Iris pigment epithelial cell (primary cell): Measurements from ENCODE around the gene LGR6.
"Not testable (repeated sequence)": the region's sequence is repeated elsewhere in the genome, so short reads cannot be mapped to it uniquely, and the experiment has no call there.

Experiments used
- DNase-seq: peaks from one replicate; pipeline ENCODE4 v3.0.0-alpha.2; 2011; ENCODE audit warnings: low read depth

The LGR6 gene

GRCh38 chr1:202242080-202242419 is 48.5 kb downstream of the LGR6 start:
- no peak for DNase-seq

DNA sequence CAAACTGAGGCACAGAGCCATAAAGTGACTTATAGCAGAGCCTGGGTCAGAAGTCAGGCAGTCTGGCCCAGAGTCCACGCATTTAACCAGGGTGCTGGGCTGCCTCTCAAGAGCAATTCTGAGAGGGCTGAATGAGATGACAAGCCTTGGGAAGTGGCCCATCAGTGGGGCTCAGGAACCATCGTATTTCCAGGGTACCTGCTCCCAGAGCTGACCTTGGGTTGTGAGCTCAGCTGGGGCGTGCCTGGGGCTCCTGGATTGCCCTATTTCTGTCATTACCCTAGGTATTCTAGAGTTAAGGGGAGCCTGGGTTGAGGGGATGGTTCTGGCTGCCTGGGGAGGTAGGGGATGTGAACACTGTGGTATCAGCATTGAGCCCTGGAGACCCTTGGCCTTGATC is 49.4 kb downstream of the LGR6 start:
- no peak for DNase-seq

- DNase-seq, result no peak
Measured at GRCh38 chr1:202244841-202245261, 51.3 kb downstream of the LGR6 start.

- DNase-seq, result no peak
Measured at GRCh38 chr1:202245391-202245790, 51.8 kb downstream of the LGR6 start.

GRCh38 chr1:202247104-202247503 is 53.5 kb downstream of the LGR6 start:
- no peak for DNase-seq

DNA sequence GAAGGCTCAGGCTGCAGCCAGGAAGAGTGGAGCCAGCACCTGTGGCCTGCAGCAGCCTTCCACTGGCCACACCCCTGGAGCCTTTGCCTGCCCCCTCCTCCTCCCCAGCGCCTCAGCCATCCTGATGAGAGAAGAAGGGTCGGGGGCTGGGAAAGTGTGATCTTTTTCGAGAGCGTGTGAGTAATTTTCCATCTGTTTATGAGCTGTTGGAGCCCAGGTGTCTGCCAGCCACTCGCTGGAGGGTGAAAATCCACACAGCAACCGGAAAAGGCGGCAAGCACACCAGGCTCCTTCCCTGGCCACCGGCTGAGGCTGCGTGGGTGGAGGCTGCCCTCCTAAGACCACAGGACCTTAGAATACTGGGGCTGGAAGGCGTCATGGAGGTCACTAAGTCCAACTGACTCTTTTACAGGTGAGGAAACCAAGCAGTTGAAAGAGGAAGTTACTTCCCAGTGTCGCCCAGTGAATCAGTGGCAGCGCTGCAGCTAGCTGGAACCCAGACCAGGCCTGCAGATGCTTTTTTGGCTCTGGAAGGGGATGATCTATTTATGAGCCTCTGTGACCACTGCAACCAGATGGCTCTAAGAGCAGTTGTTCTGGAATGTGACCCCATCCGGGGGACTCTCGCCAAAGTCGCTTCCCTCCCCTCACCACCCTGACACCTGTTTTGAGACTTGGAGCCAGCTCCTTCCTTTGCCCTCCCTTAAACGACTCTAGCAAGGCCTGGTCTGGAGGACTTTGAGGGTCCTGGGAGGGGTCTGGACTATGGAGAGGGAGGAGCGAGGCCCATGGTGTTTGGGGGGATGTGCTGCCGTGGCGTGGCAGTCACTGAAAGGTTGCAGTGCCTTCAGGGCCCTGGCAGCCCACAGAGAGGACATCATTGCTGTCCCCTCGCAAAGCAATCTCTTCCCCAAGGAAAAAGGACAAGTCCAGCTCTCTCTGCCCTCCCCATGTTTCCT is 54.5 kb downstream of the LGR6 start:
- no peak for DNase-seq

- no peak for DNase-seq
Measured at GRCh38 chr1:202248861-202249260, 55.3 kb downstream of the LGR6 start.

DNA sequence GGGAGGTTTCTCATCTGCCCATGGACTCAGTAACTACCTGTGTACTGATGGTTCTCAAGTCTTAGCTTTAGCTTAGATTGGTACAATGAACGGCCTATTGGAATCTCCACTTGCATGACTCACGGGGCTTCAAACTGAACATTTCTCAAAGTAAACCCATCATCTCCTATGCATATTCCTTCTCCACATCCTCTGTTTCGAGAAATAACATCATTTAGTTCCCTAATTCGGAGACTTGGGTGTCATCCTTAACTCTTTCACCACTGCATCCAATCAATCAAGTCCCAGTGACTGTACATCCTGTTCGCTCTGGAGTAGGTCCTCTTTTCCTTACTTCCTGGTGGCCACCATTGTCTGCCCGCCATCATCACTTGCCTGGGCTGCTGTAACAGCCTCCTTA is 55.8 kb downstream of the LGR6 start:
- DNase-seq, result no peak

- no peak for DNase-seq
Measured at GRCh38 chr1:202249846-202250245, 56.2 kb downstream of the LGR6 start.

GRCh38 chr1:202250982-202251381 is 57.4 kb downstream of the LGR6 start:
- DNase-seq, result no peak

DNA sequence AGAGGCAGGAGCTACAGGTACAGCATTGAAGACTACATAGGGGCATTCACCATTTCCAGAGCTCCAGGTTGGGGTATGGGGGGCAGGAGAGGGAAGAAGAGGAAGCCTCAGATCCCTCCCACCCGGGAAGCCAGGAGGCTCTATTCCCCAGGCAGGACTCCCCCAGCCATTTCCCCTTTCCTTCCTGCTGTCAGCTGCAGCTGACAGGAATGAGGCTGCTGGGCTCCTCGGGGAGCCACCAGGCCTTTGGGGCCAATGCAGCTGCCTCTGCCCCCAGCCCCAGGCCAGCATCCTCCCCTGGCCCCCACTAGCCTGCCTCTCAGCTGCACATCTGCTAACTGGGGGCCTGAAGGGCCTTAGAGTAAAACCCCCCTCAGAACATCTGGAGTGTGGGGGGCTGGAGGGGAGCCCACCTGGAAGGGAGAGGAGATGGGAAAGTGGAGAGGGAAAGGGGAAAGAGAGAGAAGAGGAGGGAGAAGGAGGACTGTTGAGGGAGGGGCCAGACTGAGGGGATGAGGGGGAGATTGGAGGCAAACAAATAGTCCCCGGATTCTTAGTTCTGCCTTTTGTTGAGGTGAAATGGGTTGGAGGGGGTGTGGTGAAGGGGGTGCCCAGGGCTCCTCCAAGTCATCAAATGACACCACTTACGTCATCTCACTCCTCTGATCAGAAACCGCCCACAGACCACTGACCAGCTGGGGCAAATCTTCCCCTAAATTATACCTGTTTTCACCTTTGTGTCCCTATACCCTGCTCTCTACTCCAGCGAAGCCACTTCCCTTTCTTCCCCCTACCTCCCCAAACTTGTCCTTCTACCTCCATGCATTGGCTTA is 58.0 kb downstream of the LGR6 start:
- no peak for DNase-seq

DNA sequence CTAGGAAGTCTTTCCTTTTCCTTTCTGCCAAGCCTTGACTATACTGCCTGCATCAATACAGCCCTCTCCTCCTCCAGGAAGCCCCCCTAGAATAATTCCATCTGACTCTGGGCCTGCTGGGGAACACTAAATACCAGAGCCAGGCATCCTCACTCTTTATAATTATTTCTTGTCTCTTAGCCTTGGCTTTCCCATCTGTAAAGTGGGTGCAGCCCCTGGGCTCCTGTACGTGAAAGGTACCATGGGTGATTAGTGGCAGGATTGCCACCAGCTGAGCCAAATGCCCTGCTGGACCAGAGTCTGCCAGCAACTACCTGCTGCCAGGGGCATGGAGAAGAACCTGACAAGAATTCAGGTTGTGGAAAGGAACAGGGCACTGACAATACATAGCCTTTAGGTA is 58.7 kb downstream of the LGR6 start:
- DNase-seq, result no peak

- DNase-seq, result no peak
Measured at GRCh38 chr1:202254454-202255252, 61.1 kb downstream of the LGR6 start.

GRCh38 chr1:202255343-202255742 is 61.7 kb downstream of the LGR6 start:
- DNase-seq, result no peak

DNA sequence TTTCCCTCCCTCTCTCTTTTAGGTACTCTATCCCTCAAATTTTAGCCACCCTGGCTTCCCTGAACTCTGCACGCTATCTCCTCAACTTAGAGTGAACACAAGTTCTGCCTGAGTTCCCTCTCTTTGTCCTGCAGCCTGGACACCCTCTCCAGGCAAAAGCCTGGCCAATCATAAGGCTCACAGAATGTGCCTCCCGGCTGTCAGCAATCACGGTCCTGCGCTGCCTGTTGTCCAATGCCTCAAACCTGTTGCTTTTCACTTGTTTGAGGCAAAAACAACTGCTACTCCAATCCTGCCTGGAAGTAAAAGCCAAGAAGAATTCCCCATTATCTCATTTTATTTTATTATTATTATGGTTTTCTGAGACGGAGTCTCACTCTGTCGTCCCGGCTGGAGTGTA is 66.1 kb downstream of the LGR6 start:
- no peak for DNase-seq

GRCh38 chr1:202261209-202261958 is 67.8 kb downstream of the LGR6 start:
- not testable (repeated sequence) for DNase-seq

DNA sequence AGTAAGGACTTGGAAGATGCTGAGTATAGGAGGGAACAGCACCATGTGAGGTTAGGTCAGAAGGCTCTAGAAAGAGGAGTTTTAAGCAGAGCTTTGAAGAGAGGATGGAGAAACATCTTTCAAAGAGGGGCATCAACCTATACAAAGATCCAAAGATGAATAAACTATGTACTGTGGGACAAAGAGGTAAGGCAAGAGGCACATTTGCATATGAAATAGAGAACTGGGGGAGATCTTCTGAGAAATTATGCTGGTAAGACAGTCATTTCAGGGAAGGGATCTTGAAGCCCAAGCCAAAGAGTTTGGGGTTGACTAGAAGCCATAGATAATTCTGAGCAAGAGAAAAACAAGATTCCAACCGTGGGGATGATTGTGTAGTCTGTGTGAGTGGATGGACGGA is 70.0 kb downstream of the LGR6 start:
- DNase-seq, result no peak

DNA sequence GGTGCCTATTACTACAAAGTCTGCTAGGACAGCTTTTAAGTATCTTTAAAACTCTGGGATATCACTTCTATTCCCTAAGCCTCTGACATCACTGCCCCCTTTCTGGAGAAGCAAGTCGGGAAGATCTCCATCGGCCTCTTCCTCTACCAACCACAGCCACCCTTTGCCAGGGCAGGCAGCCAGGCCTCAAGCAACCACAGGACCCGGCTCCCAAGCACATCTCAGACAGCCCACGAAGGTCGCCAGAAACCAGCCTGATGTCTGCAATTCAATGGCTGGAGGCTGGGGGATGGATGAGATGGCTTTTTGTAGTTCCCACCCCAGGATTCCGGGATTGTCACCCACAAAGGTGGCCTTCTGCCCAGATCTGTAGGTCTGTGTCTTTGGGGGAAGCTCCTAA is 70.7 kb downstream of the LGR6 start:
- DNase-seq, result no peak

DNA sequence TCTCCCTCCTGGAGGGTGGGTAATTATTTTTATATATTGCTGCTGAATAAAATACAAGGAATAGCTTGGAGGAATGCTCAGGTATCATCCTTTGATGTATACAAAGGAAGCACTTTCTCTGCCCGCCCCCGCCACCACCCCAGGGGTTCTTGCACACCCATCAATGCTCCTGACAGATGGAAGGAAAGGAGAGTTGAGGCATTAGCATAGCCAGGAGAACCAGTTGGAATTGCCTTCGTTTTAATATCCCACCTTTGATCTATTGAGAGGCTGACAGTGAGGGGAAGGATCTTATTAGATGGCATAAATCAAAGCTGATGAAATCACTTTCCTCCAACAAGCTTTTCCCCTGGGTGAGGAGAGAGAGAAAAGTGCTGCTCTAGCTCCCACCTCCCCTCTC is 71.1 kb downstream of the LGR6 start:
- no peak for DNase-seq

GRCh38 chr1:202266061-202266765 is 72.6 kb downstream of the LGR6 start:
- no peak for DNase-seq

DNA sequence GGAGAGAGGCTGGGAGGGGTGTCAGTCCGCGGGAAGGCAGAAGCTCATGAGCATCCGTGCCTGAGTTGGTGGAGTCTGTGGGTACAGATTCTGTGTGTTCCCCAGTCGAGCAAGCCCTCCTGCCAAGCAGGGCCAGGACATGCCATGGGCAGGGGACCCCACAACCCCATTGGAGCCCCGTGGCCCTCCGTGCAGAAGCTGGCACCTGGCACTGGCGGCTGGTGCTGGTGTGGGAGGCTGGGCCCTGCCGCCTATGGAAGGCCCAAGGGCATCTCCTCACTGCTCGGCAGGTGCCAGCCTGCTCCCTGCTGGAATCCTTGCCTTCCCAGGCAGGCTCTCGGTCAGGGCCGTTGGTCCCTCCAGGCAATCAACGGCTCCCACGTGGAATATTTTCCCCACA is 74.4 kb downstream of the LGR6 start:
- DNase-seq, result no peak
